Panc1 (cell line): Measurements from ENCODE around the gene MACROD1. TPM values are rescaled to one million over a fixed set of nuclear protein-coding genes. Genes with fewer than 3 reads are reported as not detected.

Source experiments
- ATAC-seq: fragments of 200-7000 bp; cut with Tn5 transposase; 2 replicates; pipeline ENCODE4 v1.9.1; 2020; ENCODE audit warnings: mild to moderate bottlenecking, moderate library complexity
- BruUV-seq: library from RNA; stranded (reverse); fragments of 400-500 nt; replicated peaks from 2 replicates; lab custom pipeline; 2021; lab: Mats Ljungman, UMichigan
- CTCF ChIA-PET: fragments of 300-600 bp; sonication (Branson Sonifier 250); formaldehyde crosslinking; loops from one replicate; lab custom pipeline; 2022; ENCODE audit warnings: antibody characterized with exemption; lab: Charles Lee
- POLR2A ChIA-PET: fragments of 300-600 bp; sonication (Branson Sonifier 250); formaldehyde crosslinking; loops from one replicate; lab custom pipeline; 2022; ENCODE audit warnings: antibody characterized with exemption; lab: Charles Lee
- DNase-seq: peaks from one replicate; pipeline ENCODE4 v3.0.0-alpha.2; 2010; ENCODE audit warnings: low read depth, low spot score
- H3K27ac ChIP-seq: 2 replicates; pipeline ENCODE4 v1.5.1; 2011; ENCODE audit warnings: mild to moderate bottlenecking, low read length, inconsistent platforms
- H3K27me3 ChIP-seq: fragments of 200-500 bp; sonication (Bioruptor generic); 2 replicates; pipeline ENCODE4 v1.6.0; 2014; ENCODE audit warnings: low read length, inconsistent platforms; ENCODE audit not compliant: control insufficient read depth, insufficient read depth
- H3K36me3 ChIP-seq: fragments of 200-500 bp; sonication (Bioruptor generic); 2 replicates; pipeline ENCODE4 v1.5.1; 2014; ENCODE audit warnings: inconsistent platforms, mild to moderate bottlenecking, low read length, moderate library complexity; ENCODE audit not compliant: control insufficient read depth, insufficient read depth
- H3K4me1 ChIP-seq: 2 replicates; pipeline ENCODE4 v1.5.1; 2011; ENCODE audit warnings: inconsistent platforms, mild to moderate bottlenecking, low read length, moderate library complexity; ENCODE audit not compliant: control insufficient read depth, insufficient read depth
- H3K4me3 ChIP-seq, 2 experiments: 2 replicates each; pipeline ENCODE4 v1.5.1; 2011 to 2012; ENCODE audit warnings: low read depth in 2 of 2, low read length in 2 of 2, mild to moderate bottlenecking in 2 of 2, inconsistent platforms in 1 of 2, moderate library complexity in 1 of 2
- H3K9me3 ChIP-seq: fragments of 200-500 bp; sonication (Bioruptor generic); 2 replicates; pipeline ENCODE4 v1.5.1; 2014; ENCODE audit warnings: low read depth, mild to moderate bottlenecking, inconsistent platforms, low read length, moderate library complexity; ENCODE audit not compliant: control insufficient read depth, insufficient read depth
- CTCF ChIP-seq: fragments of 450-650 bp; IDR thresholded peaks from 2 replicates; pipeline ENCODE4 v1.5.1; 2017; ENCODE audit warnings: mild to moderate bottlenecking
- POLR2AphosphoS5 ChIP-seq: IDR thresholded peaks from 2 replicates; pipeline ENCODE4 v1.6.1; 2012; ENCODE audit warnings: mild to moderate bottlenecking, low read depth, low read length, moderate library complexity
- REST ChIP-seq, 2 experiments: IDR thresholded peaks; 2 replicates each; pipeline ENCODE4 v1.6.1; 2011 to 2012; ENCODE audit warnings: low read depth in 2 of 2, control low read depth in 1 of 2, low read length in 1 of 2, mild to moderate bottlenecking in 1 of 2, moderate library complexity in 1 of 2; ENCODE audit not compliant: insufficient read depth in 1 of 2
- SIN3A ChIP-seq: IDR thresholded peaks from 2 replicates; pipeline ENCODE4 v1.6.1; 2012; ENCODE audit warnings: low read depth, mild to moderate bottlenecking, low read length, moderate library complexity, borderline replicate concordance; ENCODE audit not compliant: insufficient read depth
- TCF7L2 ChIP-seq: IDR thresholded peaks from 2 replicates; pipeline ENCODE4 v1.6.1; 2011; ENCODE audit warnings: mild to moderate bottlenecking, low read depth, low read length, inconsistent platforms
- in situ Hi-C: cut with HindIII; loops from 2 replicates; pipeline ENCODE4 v1.10.0; 2016; ENCODE audit warnings: low sequenced_read_pairs, low pct_unique_long_range_greater_than_20kb
- intact Hi-C: fragments of 100-400 bp; cut with micrococcal nuclease; formaldehyde crosslinking; loops from one replicate; pipeline ENCODE4 v1.10.0; 2022; ENCODE audit not compliant: unreplicated experiment
- total RNA-seq: library from RNA; stranded (reverse); gene quantifications from one replicate; pipeline ENCODE4 v1.2.1, GENCODE V29; 2021; ENCODE audit not compliant: unreplicated experiment

The MACROD1 gene
- total RNA-seq, 1 experiment from 2014 or later, result 16.8 TPM

DNA sequence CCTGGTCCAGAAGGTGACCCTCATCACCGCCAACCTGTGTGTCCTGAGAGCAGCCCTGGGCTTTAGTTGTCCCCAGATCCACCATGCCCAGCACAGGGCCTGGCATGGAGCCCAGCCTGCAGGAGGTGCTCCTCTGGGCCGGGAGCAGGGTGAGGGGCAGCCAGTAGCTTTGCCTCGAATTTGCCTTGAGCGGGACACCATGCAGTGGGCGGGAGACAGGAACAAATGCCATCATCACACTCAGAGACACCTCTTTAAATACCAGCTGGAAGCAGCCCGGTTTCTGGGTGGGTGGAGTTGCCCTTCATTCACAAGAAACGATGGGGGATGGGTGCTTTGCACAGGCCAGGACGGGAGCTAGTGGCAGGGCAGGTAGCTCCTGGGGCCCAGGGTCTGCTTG lies 110.8 kb downstream of the MACROD1 start:
- ATAC-seq (no peak), DNase-seq (no peak)
- Histone ChIP-seq H3K27me3 (no peaks in the 10 kb centered on the region), H3K9me3 (no peaks in the 10 kb centered on the region), H3K4me1 (peaks cover 6% of the 10 kb centered on the region; the same call in 1 of the 2 replicates), H3K36me3 (no peaks in the 10 kb centered on the region), H3K27ac (no peak overlapping the region), H3K4me3 (no peak overlapping the region)
- POLR2A ChIA-PET, result no interaction called here
- in situ Hi-C loops, result no loop called here
- BruUV-seq, result no TSS peak
- no peak for TF ChIP-seq REST (IDR thresholded peaks at IDR 0.05; ENCODE audit: insufficient read depth in 1 of 2, low read depth in 2 of 2, low read length in 1 of 2)
- TF ChIP-seq TCF7L2, result no peak
- TF ChIP-seq CTCF, result no peak
- TF ChIP-seq POLR2AphosphoS5, result no peak
- no peak for TF ChIP-seq SIN3A
- CTCF ChIA-PET, result interaction anchor here (0.6 kb wide), 1 partner anchor 14 kb away, joined by 3 read pairs; no protein-coding TSS in a partner anchor
- intact Hi-C loops, result no loop called here

DNA sequence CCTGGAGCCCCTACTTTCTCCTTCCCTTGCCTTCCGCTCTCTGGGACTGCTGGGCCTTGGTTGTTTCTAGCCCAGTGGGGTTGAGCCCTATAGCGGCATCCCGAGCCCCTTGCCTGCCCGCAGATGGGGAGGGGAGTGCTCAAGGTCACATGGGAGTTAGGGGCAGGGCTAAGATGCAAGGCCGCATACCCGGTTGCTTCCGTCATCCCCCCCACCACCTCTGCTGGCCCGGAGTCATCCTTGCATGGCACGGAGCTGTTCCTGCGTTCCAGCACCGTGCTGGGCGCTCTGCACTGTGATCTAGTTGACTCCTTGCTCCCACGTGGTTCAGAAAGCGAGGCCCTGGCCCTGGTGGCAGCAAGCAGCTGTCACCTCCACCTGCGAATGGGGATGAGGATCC lies 112.2 kb downstream of the MACROD1 start:
- TF ChIP-seq REST (IDR thresholded peaks at IDR 0.05; ENCODE audit: insufficient read depth in 1 of 2, low read depth in 2 of 2, low read length in 1 of 2) (no peak), CTCF (no peak), TCF7L2 (no peak), POLR2AphosphoS5 (no peak), SIN3A (no peak)
- no TSS peak for BruUV-seq
- ATAC-seq, result no peak
- ChIA-PET CTCF (no interaction called here), POLR2A (interaction anchor here (0.6 kb wide), 1 partner anchor 189 kb away, joined by 20 read pairs; no protein-coding TSS in a partner anchor)
- Histone ChIP-seq H3K27ac (no peak overlapping the region), H3K27me3 (no peaks in the 10 kb centered on the region), H3K4me1 (peaks cover 6% of the 10 kb centered on the region; the same call in 1 of the 2 replicates), H3K4me3 (no peak overlapping the region), H3K9me3 (no peaks in the 10 kb centered on the region), H3K36me3 (no peaks in the 10 kb centered on the region)
- intact Hi-C loops (no loop called here), in situ Hi-C loops (no loop called here)
- no peak for DNase-seq
